Body of pancreas (tissue), 4 donors: ENCODE measurements around the gene USF3.

Source experiments
- CTCF ChIP-seq, 7 experiments: fragments of 450-650 bp in 4 of 7; fragments of 200-600 bp in 3 of 7; sonication (generic) in 3 of 7; IDR thresholded peaks; one replicate each; pipeline ENCODE4 v1.5.1; 2016 to 2019; ENCODE audit warnings: antibody characterized with exemption in 7 of 7
- POLR2A ChIP-seq, 3 donors: fragments of 450-650 bp; IDR thresholded peaks; one replicate each; pipeline ENCODE4 v1.6.1; 2016; ENCODE audit warnings: antibody characterized with exemption in 3 of 3, mild to moderate bottlenecking in 2 of 3

DNA sequence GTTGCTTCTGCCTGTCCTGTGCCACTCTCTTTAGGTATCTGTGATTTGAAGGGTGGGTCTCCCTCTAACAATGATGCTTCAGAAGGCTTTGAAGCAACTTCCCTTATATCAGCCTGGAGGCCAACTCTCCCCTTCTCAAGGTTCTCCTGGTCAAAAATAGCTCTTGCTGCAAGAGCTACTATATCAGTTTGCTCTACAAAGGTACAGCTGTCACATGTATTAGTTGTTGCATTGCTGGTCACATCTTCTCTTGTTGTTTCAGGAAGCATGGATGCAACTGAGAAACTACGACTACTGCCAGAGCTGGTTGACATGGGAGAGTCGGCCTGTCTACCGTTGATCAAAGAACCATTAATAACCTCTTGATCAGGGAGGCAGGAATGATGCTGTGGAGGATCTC is 38.3 kb downstream of the USF3 start:
- TF ChIP-seq CTCF (IDR thresholded peaks at IDR 0.05), result no peak
- no peak for TF ChIP-seq POLR2A (IDR thresholded peaks at IDR 0.05)
